NCI-H774 (cell line): ENCODE results near the gene CDH5.

Experiments used
- DNase-seq: peaks from one replicate; lab custom pipeline; 2025; lab: John Stamatoyannopoulos, UW

The CDH5 gene

GRCh38 chr16:66416939-66417700 lies 50.6 kb downstream of the CDH5 start:
- DNase-seq, result no peak

- DNase-seq, result no peak
Observed at GRCh38 chr16:66418165-66418962, 51.9 kb downstream of the CDH5 start.

- no peak for DNase-seq
Observed at GRCh38 chr16:66419527-66419926, 53.0 kb downstream of the CDH5 start.

DNA sequence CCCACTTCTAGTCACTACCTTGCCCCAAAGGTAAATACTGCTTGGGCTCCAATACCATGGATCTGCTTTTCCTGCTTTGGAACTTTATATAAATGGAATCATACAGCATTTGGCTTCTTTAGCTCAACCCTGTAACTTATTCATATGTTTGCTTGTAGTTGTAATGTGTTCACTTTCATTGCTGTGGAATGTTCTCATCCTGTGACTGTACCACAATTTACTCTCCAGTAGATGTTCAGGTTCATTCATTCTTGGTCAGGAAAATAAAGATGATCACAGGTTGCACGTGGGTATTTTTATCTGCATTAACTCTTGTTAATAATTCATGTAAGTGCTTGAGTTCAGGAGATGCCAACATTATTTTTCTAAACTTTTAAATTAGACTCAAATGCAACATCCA lies 53.9 kb downstream of the CDH5 start:
- DNase-seq, result no peak

- DNase-seq, result no peak
Observed at GRCh38 chr16:66421891-66422290, 55.4 kb downstream of the CDH5 start.

GRCh38 chr16:66422366-66422765 lies 55.9 kb downstream of the CDH5 start:
- no peak for DNase-seq

GRCh38 chr16:66423177-66423576 lies 56.7 kb downstream of the CDH5 start:
- DNase-seq, result no peak

DNA sequence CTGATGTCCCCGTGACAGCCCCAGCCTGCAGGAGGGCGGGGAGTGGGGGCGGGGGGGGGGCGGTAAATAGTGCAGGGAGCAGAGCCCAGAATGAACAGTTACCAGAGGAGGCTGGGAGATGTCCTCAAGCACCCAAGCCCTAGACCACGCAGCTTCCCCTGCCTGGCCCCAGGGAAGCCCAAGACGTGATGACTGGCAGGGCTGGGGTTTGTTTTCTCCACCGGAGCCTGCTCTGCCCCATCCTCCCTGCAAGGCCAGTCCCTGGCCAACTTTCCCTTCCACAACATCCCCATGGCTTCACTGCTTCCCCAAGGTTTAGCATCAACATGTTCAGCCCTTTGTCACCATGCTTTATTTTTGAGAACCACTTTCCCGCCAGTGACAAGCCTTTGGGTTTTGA lies 59.2 kb downstream of the CDH5 start:
- no peak for DNase-seq

DNA sequence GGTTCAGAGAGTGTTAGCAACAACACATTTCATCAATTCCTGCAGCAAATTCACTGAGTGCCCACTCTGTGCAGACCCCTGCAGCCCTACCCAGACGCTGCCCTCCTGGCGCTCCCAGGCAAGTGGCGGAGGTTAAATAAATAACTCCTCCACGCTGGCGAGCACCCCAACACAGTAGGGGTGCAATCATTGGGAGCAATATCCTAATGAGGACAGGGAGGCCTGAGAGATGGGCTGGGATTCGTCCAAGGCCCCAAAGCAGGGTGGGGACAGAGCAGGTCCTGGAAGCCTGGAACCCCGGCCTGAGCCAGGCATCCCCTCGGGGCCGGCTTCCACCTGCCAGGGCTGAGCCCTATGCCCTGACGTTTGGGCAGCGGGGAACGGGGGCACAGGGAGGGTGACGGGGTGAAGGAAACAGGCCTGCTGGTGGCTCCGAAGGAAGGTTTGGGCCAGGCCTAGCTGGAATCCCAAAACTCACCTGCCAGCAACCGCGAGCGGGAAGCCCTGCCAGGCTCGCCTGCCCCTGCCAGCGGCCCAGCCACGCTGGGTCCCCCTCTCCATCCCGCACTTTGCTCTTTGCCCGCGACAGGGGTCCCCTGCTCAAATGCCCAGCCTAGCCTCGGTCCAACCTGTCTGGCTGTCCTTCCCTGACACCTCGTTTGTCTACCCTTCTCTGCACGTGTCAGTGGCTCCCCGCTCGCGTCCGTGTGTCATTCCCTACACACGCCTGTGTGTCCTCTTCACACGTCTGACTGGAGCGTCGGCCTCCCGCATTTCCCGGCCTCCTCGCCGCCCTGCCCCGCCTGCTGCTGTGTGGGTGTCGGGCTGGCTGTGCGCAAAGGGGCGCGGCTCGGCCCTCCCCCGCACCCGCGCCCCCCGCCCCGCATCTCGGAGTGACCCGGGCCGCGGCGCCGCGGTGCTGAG lies 59.9 kb downstream of the CDH5 start:
- DNase-seq, result no peak

DNA sequence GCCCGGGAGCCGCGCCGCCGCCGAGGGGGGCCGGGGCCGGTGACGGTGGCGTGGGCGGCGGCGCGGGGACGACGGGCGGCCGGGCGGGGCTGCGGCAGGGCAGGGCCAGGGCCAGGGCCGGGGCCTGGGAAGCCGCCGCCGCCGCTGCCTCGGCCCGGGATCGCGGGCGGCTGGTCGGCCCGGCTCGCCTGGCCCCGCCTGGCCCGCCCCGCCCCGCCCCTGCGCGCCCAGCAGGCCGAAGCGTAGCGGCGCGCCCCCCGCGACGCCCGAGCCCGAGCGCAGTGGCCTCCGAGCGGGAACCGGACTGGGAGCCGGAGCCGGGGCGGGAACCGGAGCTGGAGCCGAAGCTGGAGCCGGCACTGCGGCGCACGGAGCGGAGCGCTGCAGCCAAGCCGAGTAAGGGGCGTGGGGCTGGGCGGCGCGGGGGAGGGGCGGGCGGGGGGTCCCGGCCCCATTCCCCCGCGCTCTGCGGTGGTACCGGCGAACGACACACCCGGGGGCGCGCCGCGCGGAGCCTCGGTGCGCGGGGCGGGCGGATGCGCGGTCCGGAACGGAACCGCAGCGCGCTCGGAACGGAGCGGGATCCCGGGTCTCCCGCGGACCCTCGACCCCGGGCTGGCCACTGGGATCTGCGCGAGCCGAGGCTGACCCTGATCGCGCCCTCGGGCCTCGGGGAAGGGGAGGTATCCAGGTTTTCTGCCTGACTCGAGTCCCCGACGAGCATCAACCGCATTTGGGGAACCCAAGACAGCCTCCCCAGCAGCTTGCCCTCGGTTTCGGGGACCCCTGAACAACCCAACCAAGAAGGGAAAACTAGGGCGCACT lies 60.8 kb downstream of the CDH5 start, which contains the start of gene BEAN1:
Gene BEAN1, plus strand, starts transcription at position 260 of the 825 bp plus-strand sequence. CDS start 10,382 bp downstream, outside the sequence.
- DNase-seq, result no peak

DNA sequence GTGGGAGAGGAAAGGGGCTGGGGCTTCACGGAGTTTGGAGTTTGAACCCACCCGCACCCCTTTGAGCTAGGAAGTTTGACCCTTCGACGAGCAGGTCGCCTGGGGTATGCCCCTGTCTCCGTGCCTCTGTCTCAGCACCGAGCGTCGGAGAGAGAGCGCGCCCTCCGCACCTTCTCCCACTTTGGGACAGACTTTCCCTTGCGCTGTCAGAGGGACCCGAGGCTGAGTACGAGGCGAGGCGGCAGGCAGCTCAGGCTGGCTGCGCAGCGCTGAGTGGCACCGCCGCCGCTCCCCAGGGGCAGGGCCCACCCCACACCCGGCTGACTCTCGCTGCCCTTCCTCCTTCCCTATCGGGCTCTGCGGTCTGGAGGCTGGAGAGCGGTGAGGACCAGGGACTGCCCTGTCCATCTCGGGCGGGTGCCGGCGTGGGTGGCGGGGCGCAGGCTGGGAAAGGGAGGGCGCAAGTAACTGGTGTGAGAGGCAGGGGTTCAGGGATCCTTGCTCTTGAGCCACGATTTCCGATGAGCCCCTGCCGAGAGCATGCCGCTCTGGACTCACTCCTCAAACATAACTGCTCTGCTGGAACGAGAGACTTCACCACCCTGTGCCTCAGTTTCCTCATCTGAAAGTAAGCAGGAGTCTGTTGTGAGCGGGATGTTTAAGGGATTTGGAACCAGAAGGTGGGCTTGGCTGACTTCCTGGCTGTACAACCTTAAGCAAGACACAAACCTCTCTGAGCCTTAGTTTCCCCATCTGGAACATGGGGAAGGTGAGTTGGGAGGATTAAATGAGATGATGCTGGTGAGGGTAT lies 61.6 kb downstream of the CDH5 start:
- no peak for DNase-seq

- no peak for DNase-seq
Observed at GRCh38 chr16:66428682-66429251, 62.3 kb downstream of the CDH5 start.

DNA sequence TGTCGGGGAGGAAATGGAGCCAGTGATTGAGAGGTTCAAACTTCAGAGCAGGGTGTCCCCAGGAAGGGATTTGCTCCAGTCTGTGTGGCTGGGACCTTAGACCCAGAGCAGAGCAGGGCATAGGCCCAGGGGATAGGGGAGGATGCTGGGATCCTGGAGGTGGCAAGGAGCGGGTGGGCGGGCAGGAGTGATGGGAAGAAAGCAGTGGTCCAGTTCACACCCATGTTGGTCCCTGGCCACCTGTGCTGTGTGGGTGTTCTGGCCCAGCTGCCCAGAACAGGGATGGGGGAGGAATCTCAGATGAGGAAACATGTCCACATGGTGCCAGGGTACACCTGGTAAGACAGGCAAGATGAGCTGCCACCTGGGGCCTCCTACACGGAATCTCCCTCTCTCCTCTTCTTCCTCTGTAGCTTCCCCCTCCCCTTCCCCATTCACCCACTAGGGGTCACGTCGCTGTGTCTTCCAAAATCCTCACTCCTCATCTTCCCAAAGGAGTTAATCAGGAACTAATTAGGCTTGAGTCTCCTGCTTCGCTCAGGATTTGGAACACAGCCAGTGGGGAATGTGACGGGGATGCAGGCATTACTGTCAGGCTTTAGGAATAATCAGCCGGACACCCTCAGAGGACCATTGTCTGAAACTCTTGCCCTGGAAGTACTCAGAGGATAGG lies 62.9 kb downstream of the CDH5 start:
- DNase-seq, result no peak

DNA sequence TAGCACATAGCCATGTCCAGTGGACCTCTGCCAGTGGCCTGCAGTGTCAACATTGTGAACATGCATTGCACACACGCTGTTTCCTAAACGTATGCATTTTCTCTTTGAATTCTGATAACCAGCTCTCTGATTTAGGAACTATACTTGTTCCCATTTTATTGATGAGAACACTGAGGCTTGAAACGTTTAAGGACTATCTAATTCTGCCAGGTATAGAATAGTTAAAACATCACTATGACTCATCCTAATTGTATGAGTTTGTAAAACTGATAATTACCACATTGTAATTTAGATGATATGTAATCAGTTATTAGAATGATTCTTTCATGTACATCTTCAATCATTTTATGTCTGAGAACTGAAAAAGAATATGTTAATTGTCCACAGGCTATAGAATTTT lies 63.7 kb downstream of the CDH5 start:
- DNase-seq, result no peak

GRCh38 chr16:66431760-66432159 lies 65.3 kb downstream of the CDH5 start:
- no peak for DNase-seq

GRCh38 chr16:66432429-66432828 lies 65.9 kb downstream of the CDH5 start:
- no peak for DNase-seq

GRCh38 chr16:66434619-66435430 lies 68.3 kb downstream of the CDH5 start:
- no peak for DNase-seq

GRCh38 chr16:66435896-66436295 lies 69.4 kb downstream of the CDH5 start:
- DNase-seq, result no peak
